HEK293T (cell line): ENCODE measurements around the gene TMPRSS3.

ENCODE experiments used
- ARNT ChIP-seq: fragments of 450-650 bp; IDR thresholded peaks from 2 replicates; pipeline ENCODE4 v1.6.1; 2017; ENCODE audit warnings: mild to moderate bottlenecking
- BHLHE40 ChIP-seq: fragments of 450-650 bp; IDR thresholded peaks from 2 replicates; pipeline ENCODE4 v1.6.1; 2016; ENCODE audit warnings: mild to moderate bottlenecking, moderate library complexity, borderline replicate concordance
- ELF4 ChIP-seq: fragments of 450-650 bp; IDR thresholded peaks from 2 replicates; pipeline ENCODE4 v1.6.1; 2017; ENCODE audit warnings: antibody characterized with exemption
- FOXM1 ChIP-seq: fragments of 450-650 bp; IDR thresholded peaks from 2 replicates; pipeline ENCODE4 v1.6.1; 2017; ENCODE audit warnings: mild to moderate bottlenecking, borderline replicate concordance
- HDGF ChIP-seq: fragments of 450-650 bp; IDR thresholded peaks from 2 replicates; pipeline ENCODE4 v1.6.1; 2017; ENCODE audit warnings: antibody characterized with exemption, borderline replicate concordance
- LEF1 ChIP-seq: fragments of 450-650 bp; IDR thresholded peaks from 2 replicates; pipeline ENCODE4 v1.6.1; 2017; ENCODE audit warnings: mild to moderate bottlenecking, borderline replicate concordance
- NFRKB ChIP-seq: fragments of 450-650 bp; IDR thresholded peaks from 2 replicates; pipeline ENCODE4 v1.6.1; 2016; ENCODE audit warnings: mild to moderate bottlenecking, moderate library complexity
- SP1 ChIP-seq: fragments of 450-650 bp; IDR thresholded peaks from 2 replicates; pipeline ENCODE4 v1.6.1; 2017
- SUZ12 ChIP-seq: fragments of 450-650 bp; IDR thresholded peaks from 2 replicates; pipeline ENCODE4 v1.6.1; 2016; ENCODE audit warnings: mild to moderate bottlenecking
- ZNF384 ChIP-seq: fragments of 450-650 bp; IDR thresholded peaks from 2 replicates; pipeline ENCODE4 v1.6.1; 2016

GRCh38 chr21:42350318-42350910 lies 45.4 kb downstream of the TMPRSS3 start:
- no peak for TF ChIP-seq SP1
- TF ChIP-seq BHLHE40, result no peak
- TF ChIP-seq ARNT, result no peak
- no peak for TF ChIP-seq ELF4
- TF ChIP-seq SUZ12, result no peak
- no peak for TF ChIP-seq FOXM1
- no peak for TF ChIP-seq NFRKB
- TF ChIP-seq ZNF384, result no peak
- TF ChIP-seq HDGF, result no peak
- TF ChIP-seq LEF1, result no peak
